Colonic mucosa (tissue), 4 donors: Measurements from ENCODE around the gene PHLDB3. TPM values are rescaled to one million over a fixed set of nuclear protein-coding genes. Genes with fewer than 3 reads are reported as not detected.

Experiments
- DNase-seq: peaks from one replicate; pipeline ENCODE4 v3.0.0-alpha.2; 2020
- H3K27ac ChIP-seq: fragments of 200-600 bp; one replicate; pipeline ENCODE4 v1.8.0; 2021
- H3K27me3 ChIP-seq: fragments of 200-600 bp; one replicate; pipeline ENCODE4 v1.8.0; 2021
- H3K36me3 ChIP-seq: fragments of 200-600 bp; one replicate; pipeline ENCODE4 v1.8.0; 2021
- H3K4me1 ChIP-seq: fragments of 200-600 bp; one replicate; pipeline ENCODE4 v1.8.0; 2021; ENCODE audit warnings: mild to moderate bottlenecking
- H3K4me3 ChIP-seq: fragments of 200-600 bp; one replicate; pipeline ENCODE4 v1.8.0; 2021
- H3K9ac ChIP-seq, 2 donors: one replicate each; pipeline ENCODE4 v1.7.0; 2013; ENCODE audit warnings: control low read depth in 2 of 2, low read depth in 2 of 2, low read length in 2 of 2
- H3K9me3 ChIP-seq: fragments of 200-600 bp; one replicate; pipeline ENCODE4 v1.8.0; 2021
- intact Hi-C: fragments of 100-400 bp; cut with DNase I; formaldehyde crosslinking; loops from one replicate; pipeline ENCODE4 v1.14.1; 2022
- total RNA-seq, 2 donors: library from RNA; stranded (reverse); fragmentation: NEBNext Ultra II Directional in 1 of 2; extraction: Animal tissue kit (Norgen Biotek cat#: 25700) in 1 of 2; gene quantifications; one replicate each; pipeline ENCODE4 v1.2.1, GENCODE V29; 2021
- TF ChIP-seq, protein P1 (sequence below): fragments of 200-600 bp; IDR thresholded peaks from one replicate; pipeline ENCODE4 v1.8.0; 2022; ENCODE audit warnings: antibody characterized with exemption, mild to moderate bottlenecking
- donor health status: healthy.
- donor health status: DM: no; HTN: no; CAD: no.
- donor health status: DM: no; HTN: no; CAD: no.

The PHLDB3 gene
- total RNA-seq, 2 donors from 2014 or later: 6.8 to 24.0 TPM

GRCh38 chr19:43463381-43464133 is 41.0 kb downstream of the PHLDB3 start:
- DNase-seq: peak; percentile 100
- H3K27me3 ChIP-seq: no peaks in the 10 kb centered on the region
- TF ChIP-seq, protein P1, sequence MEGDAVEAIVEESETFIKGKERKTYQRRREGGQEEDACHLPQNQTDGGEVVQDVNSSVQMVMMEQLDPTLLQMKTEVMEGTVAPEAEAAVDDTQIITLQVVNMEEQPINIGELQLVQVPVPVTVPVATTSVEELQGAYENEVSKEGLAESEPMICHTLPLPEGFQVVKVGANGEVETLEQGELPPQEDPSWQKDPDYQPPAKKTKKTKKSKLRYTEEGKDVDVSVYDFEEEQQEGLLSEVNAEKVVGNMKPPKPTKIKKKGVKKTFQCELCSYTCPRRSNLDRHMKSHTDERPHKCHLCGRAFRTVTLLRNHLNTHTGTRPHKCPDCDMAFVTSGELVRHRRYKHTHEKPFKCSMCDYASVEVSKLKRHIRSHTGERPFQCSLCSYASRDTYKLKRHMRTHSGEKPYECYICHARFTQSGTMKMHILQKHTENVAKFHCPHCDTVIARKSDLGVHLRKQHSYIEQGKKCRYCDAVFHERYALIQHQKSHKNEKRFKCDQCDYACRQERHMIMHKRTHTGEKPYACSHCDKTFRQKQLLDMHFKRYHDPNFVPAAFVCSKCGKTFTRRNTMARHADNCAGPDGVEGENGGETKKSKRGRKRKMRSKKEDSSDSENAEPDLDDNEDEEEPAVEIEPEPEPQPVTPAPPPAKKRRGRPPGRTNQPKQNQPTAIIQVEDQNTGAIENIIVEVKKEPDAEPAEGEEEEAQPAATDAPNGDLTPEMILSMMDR: no peak
- H3K36me3 ChIP-seq: no peaks in the 10 kb centered on the region
- peak overlapping the region; percentile 54 for H3K4me3 ChIP-seq
- H3K9ac ChIP-seq: peak overlapping the region in 1 of 2 donors; percentile 63
- peak overlapping the region; percentile 75 for H3K27ac ChIP-seq
- intact Hi-C loops: no loop called here
- peaks cover 4% of the 10 kb centered on the region for H3K4me1 ChIP-seq
- H3K9me3 ChIP-seq: no peaks in the 10 kb centered on the region

GRCh38 chr19:43462785-43463380 is 41.7 kb downstream of the PHLDB3 start:
- intact Hi-C loops: no loop called here

GRCh38 chr19:43462383-43462782 is 42.2 kb downstream of the PHLDB3 start:
- H3K4me1 ChIP-seq: peaks cover 4% of the 10 kb centered on the region
- no peak overlapping the region for H3K9ac ChIP-seq
- TF ChIP-seq, protein P1: no peak
- H3K4me3 ChIP-seq: no peak overlapping the region
- DNase-seq: no peak
- no peaks in the 10 kb centered on the region for H3K27me3 ChIP-seq
- H3K9me3 ChIP-seq: no peaks in the 10 kb centered on the region
- intact Hi-C loops: no loop called here
- no peak overlapping the region for H3K27ac ChIP-seq
- no peaks in the 10 kb centered on the region for H3K36me3 ChIP-seq

More at GRCh38 chr19:43462785-43463380, 41.7 kb downstream of the PHLDB3 start:
- no peaks in the 10 kb centered on the region for H3K9me3 ChIP-seq
- no peak overlapping the region for H3K27ac ChIP-seq
- TF ChIP-seq, protein P1: no peak
- H3K36me3 ChIP-seq: no peaks in the 10 kb centered on the region
- H3K9ac ChIP-seq: peak overlapping the region; percentile 40 to 45
- H3K27me3 ChIP-seq: no peaks in the 10 kb centered on the region
- DNase-seq: no peak
- peaks cover 4% of the 10 kb centered on the region for H3K4me1 ChIP-seq
- H3K4me3 ChIP-seq: peak overlapping the region; percentile 54

- Histone ChIP-seq H3K27ac (no peak overlapping the region), H3K27me3 (no peaks in the 10 kb centered on the region), H3K9me3 (no peaks in the 10 kb centered on the region), H3K4me3 (no peak overlapping the region), H3K36me3 (no peaks in the 10 kb centered on the region), H3K4me1 (peaks cover 4% of the 10 kb centered on the region), H3K9ac (no peak overlapping the region)
- DNase-seq: no peak
- intact Hi-C loops: no loop called here
- TF ChIP-seq, protein P1: no peak
Observed at GRCh38 chr19:43461303-43461702, 43.2 kb downstream of the PHLDB3 start.

DNA sequence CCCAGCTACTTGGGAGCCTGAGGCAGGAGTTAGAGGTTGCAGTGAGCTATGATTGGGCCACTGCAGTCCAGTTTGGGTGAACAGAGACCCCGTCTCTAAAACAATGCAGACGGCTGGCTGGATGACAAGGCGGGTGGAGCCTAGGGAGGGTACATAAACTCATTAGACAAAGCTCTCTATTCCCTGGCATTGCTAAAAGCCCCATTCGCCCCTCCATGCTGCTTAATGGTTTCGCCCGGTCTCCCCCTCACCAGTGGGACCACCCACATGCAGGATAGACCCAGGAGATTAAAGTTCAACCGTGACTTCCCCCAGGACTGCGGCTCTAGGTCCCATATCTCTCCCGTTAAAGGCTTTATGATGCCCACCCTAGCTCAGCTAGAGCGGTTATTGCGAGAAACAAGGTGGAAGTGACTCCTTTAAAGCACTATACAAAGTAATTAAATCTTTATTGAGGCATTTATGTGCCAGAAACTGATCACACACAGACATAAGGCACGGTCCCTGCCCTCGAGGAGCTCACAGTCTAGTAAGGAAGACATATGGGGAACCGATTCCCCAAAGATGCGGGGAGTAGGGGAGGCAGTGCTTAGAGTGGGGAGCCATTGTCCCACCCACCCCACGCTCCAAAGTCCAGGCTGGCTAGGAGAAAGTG is 44.1 kb downstream of the PHLDB3 start:
- no peak overlapping the region for H3K27ac ChIP-seq

More for the DNA sequence above, 44.1 kb downstream of the PHLDB3 start:
- no peak overlapping the region for H3K4me3 ChIP-seq
- H3K27me3 ChIP-seq: no peaks in the 10 kb centered on the region
- H3K36me3 ChIP-seq: no peaks in the 10 kb centered on the region
- no peaks in the 10 kb centered on the region for H3K9me3 ChIP-seq
- TF ChIP-seq, protein P1: no peak
- H3K9ac ChIP-seq: no peak overlapping the region
- H3K4me1 ChIP-seq: peaks cover 6% of the 10 kb centered on the region
- DNase-seq: no peak
- intact Hi-C loops: no loop called here
